Measurements from ENCODE around the gene PLCH2.
A peak's percentile ranks its signal among the peaks of the same experiment; 100 is the strongest.

Gene PLCH2

DNA sequence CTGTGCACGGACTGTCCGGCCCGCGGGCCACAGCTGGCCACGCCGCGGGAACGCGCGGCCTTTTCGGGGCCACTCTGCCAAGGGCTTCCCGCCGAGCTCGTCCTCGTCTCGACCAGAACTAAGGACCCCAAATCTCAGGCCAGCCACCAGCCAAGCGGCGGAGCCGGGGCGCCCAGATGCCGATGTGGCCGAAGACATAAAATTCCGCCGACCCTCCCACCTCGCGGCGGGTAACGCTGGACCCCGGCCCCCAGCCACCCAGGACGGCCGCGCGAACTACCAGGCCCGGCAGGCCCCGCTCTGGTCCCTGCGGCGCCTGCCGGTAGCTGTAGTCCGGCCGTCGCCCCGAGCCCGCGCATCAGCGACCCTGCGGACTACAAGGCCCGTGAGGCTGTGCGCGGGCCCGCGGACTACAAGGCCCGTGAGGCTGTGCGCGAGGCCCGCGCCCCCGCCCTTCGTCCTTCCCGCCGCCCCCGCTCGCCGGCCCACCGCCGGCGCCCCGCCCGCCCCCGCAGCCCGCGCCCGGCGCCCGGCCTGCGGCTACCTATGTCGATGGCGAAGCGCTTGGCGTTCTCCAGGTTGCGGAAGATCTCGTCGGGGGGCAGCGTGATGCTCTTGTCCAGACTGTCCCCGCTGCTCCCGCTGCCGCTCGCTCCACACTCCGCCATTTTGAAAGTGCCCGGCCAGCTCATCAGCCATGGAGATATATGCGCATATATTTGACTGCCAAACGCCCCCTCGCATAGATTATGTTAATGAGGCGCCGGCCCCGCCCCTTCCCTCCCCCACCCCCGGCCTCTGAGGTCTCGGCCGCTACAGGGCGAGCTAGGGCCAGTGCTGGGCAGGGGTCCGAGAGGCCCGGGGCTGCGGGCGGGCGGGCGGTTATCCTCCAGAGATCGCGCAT, 50.1 kb downstream of the PLCH2 start, which contains the start of gene PANK4:
PANK4 (minus strand) TSS at position 677 of the 904 bp plus-strand sequence; CDS start at position 668, 9 bp downstream.
- peak; percentile 85 to 87 for DNase-seq (ENCODE audit: extremely low read depth in 1 of 2, low read depth in 1 of 2)

GRCh38 chr1:2526824-2527555, 50.9 kb downstream of the PLCH2 start:
- DNase-seq (ENCODE audit: extremely low read depth in 1 of 2, low read depth in 1 of 2): peak; percentile 41 to 72

DNA sequence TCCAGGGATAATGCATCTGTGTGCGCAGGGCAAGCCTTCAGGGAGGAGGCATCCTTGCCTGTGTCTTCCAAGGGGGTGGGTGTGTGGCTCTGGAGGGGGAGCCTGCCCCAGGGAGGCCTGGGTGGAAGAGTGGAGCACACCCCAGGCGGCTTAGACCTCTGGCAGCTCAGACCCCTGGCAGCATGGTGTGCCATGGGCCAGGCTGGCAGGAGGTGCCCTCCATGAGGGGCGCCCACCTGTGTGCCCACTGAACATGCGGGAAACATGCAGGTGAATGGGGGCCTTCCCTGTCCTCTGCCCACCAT, 51.4 kb downstream of the PLCH2 start:
- DNase-seq (ENCODE audit: extremely low read depth in 1 of 2, low read depth in 1 of 2): no peak

DNA sequence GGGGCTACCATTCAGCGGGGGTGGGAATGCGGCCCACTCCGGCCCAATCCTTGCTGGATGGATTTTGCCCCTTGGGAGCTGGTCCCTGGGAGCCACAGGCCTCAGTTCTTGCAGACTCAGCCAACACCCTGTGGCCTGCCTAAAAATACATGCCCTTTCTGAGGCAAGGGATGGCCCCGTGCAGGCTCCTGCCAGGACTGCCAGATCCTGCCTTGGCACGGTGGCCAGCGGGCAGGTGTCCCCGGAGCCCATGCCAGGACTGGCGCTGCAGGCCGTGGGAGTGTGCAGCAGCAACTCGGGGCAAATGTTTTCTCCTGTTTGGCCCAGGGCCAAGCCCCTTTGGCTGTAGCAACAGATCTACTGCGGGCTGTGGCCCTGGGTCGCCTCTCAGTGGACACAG, 51.9 kb downstream of the PLCH2 start:
- DNase-seq (ENCODE audit: extremely low read depth in 1 of 2, low read depth in 1 of 2): no peak

- DNase-seq (ENCODE audit: extremely low read depth in 1 of 2, low read depth in 1 of 2): no peak
Measured at GRCh38 chr1:2528611-2528965, 52.5 kb downstream of the PLCH2 start.

GRCh38 chr1:2528966-2529783, 53.1 kb downstream of the PLCH2 start:
- no peak for DNase-seq (ENCODE audit: extremely low read depth in 1 of 2, low read depth in 1 of 2)

- no peak for DNase-seq (ENCODE audit: extremely low read depth in 1 of 2, low read depth in 1 of 2)
Measured at GRCh38 chr1:2529784-2530512, 53.9 kb downstream of the PLCH2 start, which contains the start of gene HES5. Gene HES5, minus strand, starts transcription at chr1:2530263. Its CDS starts 99 bp downstream, at chr1:2530164.

GRCh38 chr1:2530513-2531361, 54.6 kb downstream of the PLCH2 start:
- DNase-seq (ENCODE audit: extremely low read depth in 1 of 2, low read depth in 1 of 2): no peak

- no peak for DNase-seq (ENCODE audit: extremely low read depth in 1 of 2, low read depth in 1 of 2)
Measured at GRCh38 chr1:2532485-2533160, 56.5 kb downstream of the PLCH2 start.

DNA sequence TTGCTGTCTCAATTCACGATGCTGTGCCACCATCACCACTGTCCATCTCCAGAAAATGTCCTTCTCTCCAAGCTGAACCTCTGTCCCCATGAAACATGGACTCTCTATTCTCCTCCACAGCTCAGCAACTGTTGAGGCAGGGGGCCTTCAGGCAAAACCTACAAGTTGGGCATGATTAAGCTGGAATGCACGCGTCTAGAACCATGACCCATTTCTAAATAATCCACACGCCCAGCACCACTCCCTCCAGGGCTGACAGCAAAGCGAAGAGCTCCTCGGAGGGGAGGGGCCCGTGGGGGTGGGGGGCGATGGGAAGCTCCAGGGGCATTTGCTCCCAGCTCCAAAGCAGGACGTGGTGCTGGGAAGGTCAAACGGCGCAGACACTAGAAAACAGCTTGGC, 57.3 kb downstream of the PLCH2 start:
- DNase-seq (ENCODE audit: extremely low read depth in 1 of 2, low read depth in 1 of 2): no peak

GRCh38 chr1:2534315-2534686, 58.2 kb downstream of the PLCH2 start:
- no peak for DNase-seq (ENCODE audit: extremely low read depth in 1 of 2, low read depth in 1 of 2)

DNA sequence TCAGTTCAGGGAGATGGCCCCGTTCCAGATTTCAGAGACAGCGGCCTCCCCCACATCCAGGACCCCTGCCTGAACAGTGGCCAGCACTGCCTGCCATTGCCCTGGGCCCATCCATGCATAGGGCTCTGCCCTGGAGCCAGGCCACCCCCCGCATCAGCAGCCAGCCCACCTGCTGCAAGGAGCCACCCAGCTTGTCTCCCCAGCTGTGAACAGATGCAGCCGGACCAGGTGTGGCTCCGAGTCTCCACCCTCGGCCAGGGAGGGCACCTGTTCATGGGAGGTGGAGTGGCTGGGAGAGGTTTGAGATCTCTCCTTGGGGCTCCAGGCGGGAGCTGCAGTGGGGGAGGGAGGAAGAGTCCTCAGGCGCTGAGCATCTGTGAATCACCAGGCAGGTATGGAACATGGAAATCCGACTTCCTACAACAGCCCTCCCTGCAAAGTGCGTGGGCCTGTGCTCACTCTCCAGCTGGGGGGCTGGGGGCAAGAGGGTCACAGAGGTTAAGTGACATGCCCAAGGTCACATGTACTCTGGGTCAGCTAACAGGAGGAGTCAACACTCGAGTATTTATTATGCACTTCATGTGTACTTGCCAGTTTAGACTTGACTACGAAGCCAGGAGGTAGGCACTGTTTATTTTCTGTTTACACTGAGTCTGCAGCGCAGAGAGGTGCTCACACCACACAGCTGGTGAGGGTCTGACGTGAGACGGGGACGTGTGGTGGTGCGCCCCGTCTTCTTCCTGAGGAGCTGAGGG, 58.8 kb downstream of the PLCH2 start:
- no peak for DNase-seq (ENCODE audit: extremely low read depth in 1 of 2, low read depth in 1 of 2)

DNA sequence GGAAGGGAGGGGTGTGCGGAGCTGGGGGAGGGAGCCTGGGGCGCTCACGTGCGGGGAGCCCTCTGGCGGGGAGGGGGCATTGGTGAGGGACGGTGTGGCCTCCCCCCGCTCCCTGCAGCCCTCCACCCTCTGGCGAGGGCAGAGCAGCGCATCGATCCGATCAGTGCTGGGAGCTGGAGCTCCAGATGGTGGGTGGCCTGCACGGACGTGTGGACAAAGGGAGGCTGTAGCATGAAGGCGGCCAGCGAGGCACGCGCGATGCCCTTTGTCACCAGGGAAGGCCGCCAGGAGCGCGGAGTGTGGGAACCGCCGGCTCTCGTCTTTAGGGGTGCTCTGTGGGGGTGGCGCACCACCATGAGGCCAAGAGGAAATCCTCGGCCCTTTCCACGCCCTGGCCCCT, 59.4 kb downstream of the PLCH2 start:
- no peak for DNase-seq (ENCODE audit: extremely low read depth in 1 of 2, low read depth in 1 of 2)

- no peak for DNase-seq (ENCODE audit: extremely low read depth in 1 of 2, low read depth in 1 of 2)
Measured at GRCh38 chr1:2535981-2536380, 59.9 kb downstream of the PLCH2 start.

DNA sequence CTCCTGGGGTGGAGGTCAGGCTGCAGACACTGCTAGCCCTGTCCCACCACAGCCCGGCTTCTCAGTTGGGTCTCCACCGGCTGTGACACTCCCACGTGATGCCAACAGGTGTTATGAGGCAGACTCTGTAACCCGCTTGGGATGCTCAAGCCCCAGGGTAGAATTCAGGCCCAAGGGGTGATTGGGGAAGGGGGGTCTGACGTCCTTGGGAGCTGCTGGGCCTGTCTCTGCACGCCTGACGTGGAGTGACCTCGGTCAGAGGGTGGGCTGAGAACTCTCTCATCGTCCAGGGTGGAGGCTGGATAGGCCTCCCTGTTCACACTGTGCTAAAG, 61.7 kb downstream of the PLCH2 start:
- DNase-seq (ENCODE audit: extremely low read depth in 1 of 2, low read depth in 1 of 2): no peak

DNA sequence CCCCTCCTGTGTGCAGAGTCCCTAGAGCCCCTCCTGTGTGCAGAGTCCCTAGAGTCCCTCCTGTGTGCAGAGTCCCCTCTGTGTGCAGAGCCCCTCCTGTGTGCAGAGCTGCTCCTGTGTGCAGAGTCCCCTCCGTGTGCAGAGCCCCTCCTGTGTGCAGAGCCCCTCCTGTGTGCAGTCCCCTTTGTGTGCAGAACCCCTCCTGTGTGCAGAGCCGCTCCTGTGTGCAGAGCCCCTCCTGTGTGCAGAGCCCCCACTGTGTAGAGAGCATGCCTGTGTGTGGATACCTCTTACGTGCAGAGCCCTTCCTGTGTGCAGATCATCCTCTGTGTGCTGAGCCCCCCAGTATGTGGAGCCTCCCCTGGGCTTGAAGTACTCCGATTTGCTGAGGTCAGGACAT, 62.3 kb downstream of the PLCH2 start:
- DNase-seq (ENCODE audit: extremely low read depth in 1 of 2, low read depth in 1 of 2): no peak

DNA sequence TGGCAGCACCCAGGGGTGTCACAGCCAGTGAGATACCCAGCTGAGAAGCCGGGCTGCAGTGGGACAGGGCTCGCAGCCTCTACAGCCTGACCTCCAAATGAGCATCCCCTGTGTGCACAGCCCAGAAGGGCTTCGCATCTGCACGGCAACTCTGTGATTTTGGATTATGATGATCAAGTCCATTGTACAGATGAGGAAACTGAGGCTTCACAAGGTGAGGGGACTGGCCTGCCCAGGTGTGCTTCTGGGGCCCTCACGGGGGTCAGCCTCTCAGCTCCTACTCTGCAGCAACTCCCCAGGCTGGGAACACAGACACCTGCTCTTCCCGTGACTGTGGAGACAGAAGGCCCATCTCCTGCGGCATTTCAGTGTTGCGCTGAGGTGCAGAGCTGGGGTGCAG, 62.8 kb downstream of the PLCH2 start:
- DNase-seq (ENCODE audit: extremely low read depth in 1 of 2, low read depth in 1 of 2): no peak

- no peak for DNase-seq (ENCODE audit: extremely low read depth in 1 of 2, low read depth in 1 of 2)
Measured at GRCh38 chr1:2539312-2539907, 63.3 kb downstream of the PLCH2 start.

Measured in stimulated activated CD8-positive, alpha-beta memory T cell treated with anti-CD3 and anti-CD28 coated beads, Interleukin-7, amount 100 ng/mL, for 48 hours (primary cell).